ENCODE results near the gene OTOF. TPM values are rescaled to one million over a fixed set of nuclear protein-coding genes. Genes with fewer than 3 reads are reported as not detected.

OTOF gene
- total RNA-seq, 2 experiments from 2014 or later, result 22.2 to 23.7 TPM

DNA sequence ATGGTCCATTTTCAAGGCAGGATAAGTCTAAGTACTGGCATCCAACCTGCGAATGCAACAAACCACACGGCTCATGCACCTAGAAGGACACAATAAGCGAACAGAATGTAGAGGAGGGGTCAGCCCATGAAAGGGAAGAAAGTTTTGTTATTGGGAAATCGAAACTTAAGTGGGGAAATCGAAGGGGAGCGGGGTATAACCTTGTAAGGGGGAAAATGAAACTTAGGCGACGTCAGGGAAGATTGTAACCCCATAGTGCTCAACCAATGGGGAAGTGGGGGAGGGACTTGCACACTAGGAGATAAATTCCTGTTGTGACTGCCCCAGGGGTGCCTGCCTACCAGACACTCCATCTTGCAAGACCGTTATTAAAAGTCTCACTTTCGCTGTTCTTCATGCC lies 15.6 kb upstream of the OTOF start:
- Mint-ChIP-seq H3K27me3 (peaks cover 5% of the 10 kb centered on the region), H3K9me3 (no peaks in the 10 kb centered on the region), H3K4me3 (peak overlapping the region; percentile 36), H3K36me3 (ENCODE audit: low read depth) (no peaks in the 10 kb centered on the region), H3K4me1 (peaks cover 11% of the 10 kb centered on the region), H3K27ac (peak overlapping the region; percentile 74)
- ChIA-PET POLR2A (no interaction called here), CTCF (interaction anchor here (1.0 kb wide), 1 partner anchor 9 kb away, joined by 3 read pairs; no protein-coding TSS in a partner anchor)
- peak; percentile 50 for DNase-seq

GRCh38 chr2:26492749-26493515 lies 15.0 kb upstream of the OTOF start:
- DNase-seq, result no peak
- peak overlapping the region; percentile 74 for H3K27ac Mint-ChIP-seq
- H3K4me1 Mint-ChIP-seq, result peaks cover 12% of the 10 kb centered on the region
- CTCF ChIA-PET, result interaction anchor here (1.0 to 1.2 kb wide), 2 partner anchors 10 to 85 kb away, joined by 3 read pairs; no protein-coding TSS in a partner anchor
- H3K4me3 Mint-ChIP-seq, result no peak overlapping the region
- H3K27me3 Mint-ChIP-seq, result peaks cover 2% of the 10 kb centered on the region
- POLR2A ChIA-PET, result interaction anchor here (1.1 kb wide), 1 partner anchor 11 kb away, joined by 4 read pairs; no protein-coding TSS in a partner anchor
- no peaks in the 10 kb centered on the region for H3K9me3 Mint-ChIP-seq
- H3K36me3 Mint-ChIP-seq (ENCODE audit: low read depth), result no peaks in the 10 kb centered on the region

- DNase-seq, result no peak
- Mint-ChIP-seq H3K4me3 (no peak overlapping the region), H3K27ac (no peak overlapping the region), H3K9me3 (no peaks in the 10 kb centered on the region), H3K36me3 (ENCODE audit: low read depth) (no peaks in the 10 kb centered on the region), H3K4me1 (peaks cover 23% of the 10 kb centered on the region), H3K27me3 (no peaks in the 10 kb centered on the region)
- ChIA-PET CTCF (interaction anchor here (0.6 to 1.2 kb wide), 3 partner anchors 12 to 541 kb away, joined by 3 to 13 read pairs (median 3); no protein-coding TSS in a partner anchor), POLR2A (interaction anchor here (0.9 to 1.1 kb wide), 2 partner anchors 12 to 14 kb away, joined by 4 read pairs; partner anchors contain the start of gene OTOF)
Observed at GRCh38 chr2:26491563-26492167, 13.7 kb upstream of the OTOF start.

DNA sequence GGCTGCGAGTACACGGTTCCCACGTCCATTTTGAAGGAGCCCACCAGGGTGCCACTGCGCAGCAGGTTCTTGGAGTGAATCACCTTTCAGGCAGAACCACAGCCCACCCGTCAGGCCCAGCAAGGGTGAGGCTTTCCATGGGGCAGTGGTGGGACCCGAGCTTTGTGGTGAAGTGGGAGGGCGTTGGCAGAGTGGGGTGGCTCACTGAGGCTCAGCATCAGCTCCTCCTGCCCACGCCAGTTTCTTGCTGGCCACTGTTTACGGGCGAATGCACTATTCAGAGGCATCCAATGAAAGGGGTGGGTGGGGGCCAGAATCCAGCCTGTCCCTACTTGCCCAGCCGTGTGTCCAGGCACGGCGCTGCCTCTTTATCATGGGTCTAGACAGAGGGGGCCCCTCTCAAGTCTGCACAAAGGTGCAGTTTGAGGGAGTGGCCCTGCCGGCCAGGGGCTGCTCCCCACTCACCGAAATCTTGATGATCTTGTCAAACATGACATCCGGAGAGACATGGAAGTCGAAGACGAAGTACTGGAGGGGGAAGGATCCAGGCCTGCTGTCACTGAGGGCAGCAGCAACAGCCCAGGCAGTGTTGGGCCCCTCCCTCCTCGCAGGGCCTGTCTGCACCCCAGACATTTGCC lies 11.4 kb upstream of the OTOF start:
- Mint-ChIP-seq H3K27me3 (peaks cover 3% of the 10 kb centered on the region), H3K27ac (no peak overlapping the region), H3K4me1 (peaks cover 26% of the 10 kb centered on the region), H3K36me3 (ENCODE audit: low read depth) (no peaks in the 10 kb centered on the region), H3K9me3 (no peaks in the 10 kb centered on the region), H3K4me3 (no peak overlapping the region)
- no peak for DNase-seq
- ChIA-PET CTCF (no interaction called here), POLR2A (no interaction called here)

GRCh38 chr2:26488463-26489212 lies 10.7 kb upstream of the OTOF start:
- no peak for DNase-seq
- Mint-ChIP-seq H3K4me1 (peaks cover 21% of the 10 kb centered on the region), H3K36me3 (ENCODE audit: low read depth) (no peaks in the 10 kb centered on the region), H3K9me3 (no peaks in the 10 kb centered on the region), H3K27me3 (peaks cover 3% of the 10 kb centered on the region), H3K27ac (no peak overlapping the region), H3K4me3 (no peak overlapping the region)
- POLR2A ChIA-PET, result no interaction called here
- CTCF ChIA-PET, result interaction anchor here (1.6 kb wide), 1 partner anchor 15 kb away, joined by 5 read pairs; no protein-coding TSS in a partner anchor

GRCh38 chr2:26487192-26487591 lies 9.3 kb upstream of the OTOF start:
- peaks cover 5% of the 10 kb centered on the region for H3K27me3 Mint-ChIP-seq
- DNase-seq, result peak; percentile 28
- no peaks in the 10 kb centered on the region for H3K36me3 Mint-ChIP-seq (ENCODE audit: low read depth)
- peaks cover 14% of the 10 kb centered on the region for H3K4me1 Mint-ChIP-seq
- no peak overlapping the region for H3K27ac Mint-ChIP-seq
- no peak overlapping the region for H3K4me3 Mint-ChIP-seq
- POLR2A ChIA-PET, result interaction anchor here (1.0 to 1.3 kb wide), 2 partner anchors 9 to 10 kb away, joined by 4 to 5 read pairs; partner anchors contain the start of gene OTOF
- H3K9me3 Mint-ChIP-seq, result no peaks in the 10 kb centered on the region
- CTCF ChIA-PET, result interaction anchor here (1.2 to 1.6 kb wide), 2 partner anchors 16 to 18 kb away, joined by 3 to 5 read pairs; no protein-coding TSS in a partner anchor

GRCh38 chr2:26486789-26487188 lies 8.9 kb upstream of the OTOF start:
- peaks cover 5% of the 10 kb centered on the region for H3K27me3 Mint-ChIP-seq
- DNase-seq, result no peak
- no peaks in the 10 kb centered on the region for H3K36me3 Mint-ChIP-seq (ENCODE audit: low read depth)
- H3K4me1 Mint-ChIP-seq, result peaks cover 14% of the 10 kb centered on the region
- ChIA-PET POLR2A (interaction anchor here (1.0 to 1.3 kb wide), 2 partner anchors 8 to 10 kb away, joined by 4 to 5 read pairs; partner anchors contain the start of gene OTOF), CTCF (interaction anchor here (1.2 to 1.6 kb wide), 2 partner anchors 16 to 18 kb away, joined by 3 to 5 read pairs; no protein-coding TSS in a partner anchor)
- no peak overlapping the region for H3K27ac Mint-ChIP-seq
- H3K9me3 Mint-ChIP-seq, result no peaks in the 10 kb centered on the region
- no peak overlapping the region for H3K4me3 Mint-ChIP-seq

DNA sequence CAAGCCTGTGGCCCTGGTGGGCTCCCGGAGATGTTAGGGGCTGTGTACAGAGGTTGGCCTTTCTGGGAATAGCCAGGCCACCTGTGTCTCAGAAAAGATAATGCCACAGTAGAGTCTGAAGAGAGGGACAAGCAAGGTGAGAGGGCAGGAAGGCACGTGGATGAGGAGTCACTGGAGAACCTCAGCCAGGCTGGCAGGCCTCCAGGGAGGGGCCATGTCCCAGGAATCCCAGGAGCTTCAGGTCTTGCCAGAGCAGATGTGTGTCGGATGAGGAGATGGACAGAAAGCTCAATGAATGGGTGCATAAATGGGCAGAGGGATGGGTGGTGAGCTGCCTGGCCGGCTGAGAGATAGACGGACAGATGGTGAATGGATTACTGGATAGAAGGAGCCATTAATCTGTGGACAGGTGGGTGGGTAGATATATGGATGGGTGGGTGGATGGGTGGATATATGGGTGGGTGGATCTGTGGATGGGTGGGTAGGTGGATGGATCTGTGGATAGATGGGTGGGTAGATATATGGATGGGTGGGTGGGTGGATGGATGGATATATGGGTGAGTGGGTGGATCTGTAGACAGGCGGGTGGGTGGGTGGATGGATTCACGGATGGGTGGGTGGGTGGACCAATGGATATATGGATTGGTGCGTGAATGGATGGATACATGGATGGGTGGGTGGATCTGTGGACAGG lies 7.9 kb upstream of the OTOF start:
- Mint-ChIP-seq H3K27me3 (peaks cover 5% of the 10 kb centered on the region), H3K36me3 (ENCODE audit: low read depth) (no peaks in the 10 kb centered on the region), H3K9me3 (no peaks in the 10 kb centered on the region), H3K4me1 (peaks cover 14% of the 10 kb centered on the region), H3K27ac (no peak overlapping the region), H3K4me3 (no peak overlapping the region)
- ChIA-PET CTCF (interaction anchor here (1.2 kb wide), 1 partner anchor 17 kb away, joined by 3 read pairs; no protein-coding TSS in a partner anchor), POLR2A (interaction anchor here (1.2 to 1.3 kb wide), 2 partner anchors 8 to 17 kb away, joined by 4 to 5 read pairs; partner anchors contain the start of gene OTOF)
- DNase-seq, result no peak

DNA sequence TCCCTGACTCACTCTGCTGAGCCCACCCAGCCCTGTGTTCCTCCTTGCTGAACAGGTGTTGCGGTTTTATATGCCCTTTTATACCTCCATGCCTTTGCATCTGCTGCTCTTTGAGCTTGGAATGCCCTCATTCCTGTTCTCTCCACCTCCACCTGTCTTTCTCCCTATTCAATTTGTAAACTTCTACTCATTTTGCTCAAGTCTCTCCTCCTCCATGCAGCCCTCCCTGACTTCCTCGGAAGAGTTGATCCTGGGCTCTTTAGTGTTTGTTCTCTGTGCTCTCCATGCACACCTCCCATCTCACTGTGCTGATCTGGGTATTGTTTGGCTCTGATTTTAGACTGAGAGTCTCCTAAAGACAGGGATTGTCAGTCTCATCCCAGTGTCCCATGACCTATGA lies 7.2 kb upstream of the OTOF start:
- CTCF ChIA-PET, result no interaction called here
- peaks cover 5% of the 10 kb centered on the region for H3K27me3 Mint-ChIP-seq
- H3K36me3 Mint-ChIP-seq (ENCODE audit: low read depth), result no peaks in the 10 kb centered on the region
- H3K4me3 Mint-ChIP-seq, result no peak overlapping the region
- POLR2A ChIA-PET, result interaction anchor here (1.2 kb wide), 1 partner anchor 18 kb away, joined by 4 read pairs; no protein-coding TSS in a partner anchor
- no peak overlapping the region for H3K27ac Mint-ChIP-seq
- peaks cover 14% of the 10 kb centered on the region for H3K4me1 Mint-ChIP-seq
- no peaks in the 10 kb centered on the region for H3K9me3 Mint-ChIP-seq
- DNase-seq, result no peak

GRCh38 chr2:26484579-26484978 lies 6.7 kb upstream of the OTOF start:
- no peaks in the 10 kb centered on the region for H3K36me3 Mint-ChIP-seq (ENCODE audit: low read depth)
- DNase-seq, result no peak
- H3K4me3 Mint-ChIP-seq, result no peak overlapping the region
- CTCF ChIA-PET, result no interaction called here
- no peaks in the 10 kb centered on the region for H3K9me3 Mint-ChIP-seq
- POLR2A ChIA-PET, result interaction anchor here (1.2 kb wide), 1 partner anchor 19 kb away, joined by 4 read pairs; no protein-coding TSS in a partner anchor
- H3K4me1 Mint-ChIP-seq, result peaks cover 14% of the 10 kb centered on the region
- H3K27ac Mint-ChIP-seq, result no peak overlapping the region
- H3K27me3 Mint-ChIP-seq, result peaks cover 5% of the 10 kb centered on the region

GRCh38 chr2:26483957-26484565 lies 6.1 kb upstream of the OTOF start:
- CTCF ChIA-PET, result no interaction called here
- H3K36me3 Mint-ChIP-seq (ENCODE audit: low read depth), result no peaks in the 10 kb centered on the region
- no peak overlapping the region for H3K27ac Mint-ChIP-seq
- DNase-seq, result no peak
- POLR2A ChIA-PET, result no interaction called here
- H3K4me3 Mint-ChIP-seq, result no peak overlapping the region
- H3K4me1 Mint-ChIP-seq, result peaks cover 14% of the 10 kb centered on the region
- H3K27me3 Mint-ChIP-seq, result peaks cover 5% of the 10 kb centered on the region
- no peaks in the 10 kb centered on the region for H3K9me3 Mint-ChIP-seq
